ENCODE measurements around the gene MKNK2. TPM values are rescaled to one million over a fixed set of nuclear protein-coding genes. Genes with fewer than 3 reads are reported as not detected.
A peak's percentile ranks its signal among the peaks of the same experiment; 100 is the strongest.

MKNK2 gene
- total and polyA plus RNA-seq, 2 of the 13 experiments (the other 11 are each of a cell fraction or from before 2014, with no cell fraction given), result 44.9 to 112 TPM

GRCh38 chr19:2050991-2051772 lies at the start of gene MKNK2 (continued):
- TF ChIP-seq ERF (CRISPR knock-in tag; IDR thresholded peaks at IDR 0.05) (peak; percentile 78), CENPT (CRISPR knock-in tag; IDR thresholded peaks at IDR 0.05; ENCODE audit: low read depth) (peak; percentile 79; the same call in 1 of the 2 replicates), SRF (IDR thresholded peaks at IDR 0.05; ENCODE audit: low read depth, low read length) (no peak), MXD3 (CRISPR knock-in tag; IDR thresholded peaks at IDR 0.05) (peak; percentile 67), FIP1L1 (IDR thresholded peaks at IDR 0.05; ENCODE audit: borderline replicate concordance, insufficient read depth, low read depth, low read length) (no peak), BRD4 (CRISPR knock-in tag; IDR thresholded peaks at IDR 0.05) (no peak), ATAD3A (CRISPR knock-in tag; IDR thresholded peaks at IDR 0.05) (no peak), ATF3 (CRISPR knock-in tag; IDR thresholded peaks at IDR 0.05) (peak; percentile 10; the same call in 1 of the 2 replicates), ASH2L (IDR thresholded peaks at IDR 0.05; ENCODE audit: insufficient read length, low read depth, low read length) (peak; percentile 36), RXRB (CRISPR knock-in tag; IDR thresholded peaks at IDR 0.05; ENCODE audit: borderline replicate concordance) (peak; percentile 19; the same call in 1 of the 2 replicates), ZNF768 (CRISPR knock-in tag; IDR thresholded peaks at IDR 0.05) (peak; percentile 18), SETDB1 (CRISPR knock-in tag; IDR thresholded peaks at IDR 0.05; ENCODE audit: borderline replicate concordance) (no peak), ZFYVE20 (CRISPR knock-in tag; IDR thresholded peaks at IDR 0.05; ENCODE audit: borderline replicate concordance, low read depth) (0 out of 2 replicates have a peak, but pooled peaks have one; percentile 71), ARHGAP35 (CRISPR knock-in tag; IDR thresholded peaks at IDR 0.05; ENCODE audit: borderline replicate concordance) (peak; percentile 72; the same call in 1 of the 2 replicates), RBFOX2 (IDR thresholded peaks at IDR 0.05; ENCODE audit: low read depth, low read length) (peak; percentile 96), ZNF567 (CRISPR knock-in tag; IDR thresholded peaks at IDR 0.05; ENCODE audit: borderline replicate concordance) (no peak), FOXA3 (CRISPR knock-in tag; IDR thresholded peaks at IDR 0.05) (peak; percentile 33; the same call in 1 of the 2 replicates), JUND (CRISPR knock-in tag; IDR thresholded peaks at IDR 0.05) (peak; percentile 3; the same call in 1 of the 2 replicates), SP5 (CRISPR knock-in tag; IDR thresholded peaks at IDR 0.05; ENCODE audit: borderline replicate concordance, low read depth) (peak; percentile 58; the same call in 1 of the 2 replicates), ZBTB42 (CRISPR knock-in tag; IDR thresholded peaks at IDR 0.05) (peak; percentile 93; the same call in 1 of the 2 replicates), ZNF451 (CRISPR knock-in tag; IDR thresholded peaks at IDR 0.05) (peak; percentile 42; the same call in 1 of the 2 replicates), RBAK (CRISPR knock-in tag; IDR thresholded peaks at IDR 0.05) (no peak), SPEN (CRISPR knock-in tag; IDR thresholded peaks at IDR 0.05; ENCODE audit: low read depth) (no peak), SOX13 (IDR thresholded peaks at IDR 0.05) (no peak), SOX13 (CRISPR knock-in tag; conservative IDR thresholded peaks at IDR 0.05 in 1 of 2, IDR thresholded peaks at IDR 0.05 in 1 of 2) (0 out of 4 replicates have a peak, but pooled peaks of 1 of the 2 experiments have one; percentile 81), SALL2 (CRISPR knock-in tag; IDR thresholded peaks at IDR 0.05) (peak; percentile 19; the same call in 1 of the 2 replicates), HNRNPLL (IDR thresholded peaks at IDR 0.05; ENCODE audit: low read depth, low read length, poor library complexity, severe bottlenecking) (peak; percentile 87), KAT2B (IDR thresholded peaks at IDR 0.05; ENCODE audit: borderline replicate concordance, low read depth, low read length) (no peak)

All from HepG2 (cell line).